PC-9 (cell line): ENCODE measurements around the gene CXorf66. TPM values are rescaled to one million over a fixed set of nuclear protein-coding genes. Genes with fewer than 3 reads are reported as not detected.

Experiments
- BruUV-seq: library from RNA; stranded (reverse); fragments of 400-500 nt; replicated peaks from 2 replicates; lab custom pipeline; 2021; lab: Mats Ljungman, UMichigan
- CTCF ChIA-PET: fragments of 300-600 bp; sonication (Branson Sonifier 250); formaldehyde crosslinking; loops from one replicate; lab custom pipeline; 2022; ENCODE audit warnings: antibody characterized with exemption; lab: Charles Lee
- POLR2A ChIA-PET: fragments of 300-600 bp; sonication (Branson Sonifier 250); formaldehyde crosslinking; loops from one replicate; lab custom pipeline; 2022; ENCODE audit warnings: antibody characterized with exemption; ENCODE audit not compliant: unreplicated experiment; lab: Charles Lee
- DNase-seq, 2 experiments: peaks; one replicate each; pipeline versions ENCODE4 v3.0.0 to v3.0.0-alpha.2; 2015 to 2022; ENCODE audit warnings: mixed read lengths in 1 of 2
- H2AFZ ChIP-seq: fragments of 200-600 bp; sonication (generic); 2 replicates; pipeline ENCODE4 v1.8.1; 2017; ENCODE audit warnings: antibody characterized with exemption
- H3F3A ChIP-seq: fragments of 200-600 bp; sonication (generic); 2 replicates; pipeline ENCODE4 v1.8.1; 2017; ENCODE audit warnings: antibody characterized with exemption, mild to moderate bottlenecking, low read depth; ENCODE audit not compliant: insufficient read depth
- H3K27ac ChIP-seq: fragments of 200-600 bp; sonication (generic); 2 replicates; pipeline ENCODE4 v1.6.1; 2016; ENCODE audit warnings: mixed run types
- H3K27me3 ChIP-seq: fragments of 200-600 bp; sonication (generic); 2 replicates; pipeline ENCODE4 v1.6.1; 2016; ENCODE audit warnings: low read depth, mixed run types; ENCODE audit not compliant: insufficient read depth
- H3K36me3 ChIP-seq: fragments of 200-600 bp; sonication (generic); 2 replicates; pipeline ENCODE4 v1.6.1; 2016; ENCODE audit warnings: low read depth, mixed run types
- H3K4me1 ChIP-seq: fragments of 200-600 bp; sonication (generic); replicated peaks from 2 replicates; pipeline ENCODE4 v1.6.1; 2016; ENCODE audit warnings: mixed run types; ENCODE audit not compliant: insufficient read depth
- H3K4me2 ChIP-seq: fragments of 200-600 bp; sonication (generic); 2 replicates; pipeline ENCODE4 v1.6.1; 2017; ENCODE audit warnings: mixed run types
- H3K4me3 ChIP-seq: fragments of 200-600 bp; sonication (generic); 2 replicates; pipeline ENCODE4 v1.6.1; 2016; ENCODE audit warnings: mixed run types
- H3K79me2 ChIP-seq: fragments of 200-600 bp; sonication (generic); 2 replicates; pipeline ENCODE4 v1.6.1; 2017; ENCODE audit warnings: low read depth, mixed run types
- H3K9me2 ChIP-seq: fragments of 200-600 bp; sonication (generic); 2 replicates; pipeline ENCODE4 v1.8.1; 2017; ENCODE audit warnings: mild to moderate bottlenecking; ENCODE audit not compliant: insufficient read depth
- H3K9me3 ChIP-seq: fragments of 200-600 bp; sonication (generic); 2 replicates; pipeline ENCODE4 v1.8.1; 2016; ENCODE audit warnings: low read depth; ENCODE audit not compliant: insufficient read depth
- H4K20me1 ChIP-seq: fragments of 200-600 bp; sonication (generic); 2 replicates; pipeline ENCODE4 v1.8.1; 2017; ENCODE audit not compliant: insufficient read depth
- CTCF ChIP-seq: fragments of 200-600 bp; sonication (generic); conservative IDR thresholded peaks from 2 replicates; pipeline ENCODE4 v1.6.1; 2017; ENCODE audit warnings: mixed run types, antibody characterized with exemption, mild to moderate bottlenecking, moderate library complexity
- EZH2 ChIP-seq: fragments of 200-600 bp; sonication (generic); IDR thresholded peaks from 2 replicates; pipeline ENCODE4 v1.8.0; 2017; ENCODE audit warnings: antibody characterized with exemption, low read depth
- intact Hi-C: fragments of 100-400 bp; cut with micrococcal nuclease; formaldehyde crosslinking; loops from one replicate; pipeline ENCODE4 v1.10.0; 2022; ENCODE audit not compliant: unreplicated experiment
- total RNA-seq: library from RNA; stranded (reverse); gene quantifications from 2 replicates; pipeline ENCODE4 v1.2.3, GENCODE V29; 2021

The CXorf66 gene
- total RNA-seq, 1 experiment from 2014 or later = not detected

- H3K9me3 ChIP-seq = no peaks in the 10 kb centered on the region
- no peaks in the 10 kb centered on the region for H3F3A ChIP-seq
- ChIA-PET POLR2A (no interaction called here), CTCF (no interaction called here)
- intact Hi-C loops = no loop called here
- H3K36me3 ChIP-seq = no peaks in the 10 kb centered on the region
- no TSS peak for BruUV-seq
- H3K27ac ChIP-seq = no peak overlapping the region
- no peaks in the 10 kb centered on the region for H3K27me3 ChIP-seq
- H3K4me1 ChIP-seq = no peaks in the 10 kb centered on the region
- no peak overlapping the region for H3K4me3 ChIP-seq
- no peaks in the 10 kb centered on the region for H3K79me2 ChIP-seq
- no peak overlapping the region for H3K4me2 ChIP-seq
- TF ChIP-seq EZH2 (no peak), CTCF (no peak)
- no peak overlapping the region for H2AFZ ChIP-seq
- no peak for DNase-seq
- H4K20me1 ChIP-seq = no peaks in the 10 kb centered on the region
- no peaks in the 10 kb centered on the region for H3K9me2 ChIP-seq
These were observed 4.0 kb upstream of the CXorf66 start for GRCh38 chrX:139969286-139969685.

GRCh38 chrX:139967750-139968149, 2.4 kb upstream of the CXorf66 start:
- Histone ChIP-seq H3K9me3 (no peaks in the 10 kb centered on the region), H3K9me2 (no peaks in the 10 kb centered on the region), H3K4me1 (no peaks in the 10 kb centered on the region), H3K4me2 (no peak overlapping the region), H3F3A (no peaks in the 10 kb centered on the region), H3K4me3 (no peak overlapping the region), H3K27me3 (no peaks in the 10 kb centered on the region), H3K79me2 (no peaks in the 10 kb centered on the region), H2AFZ (no peak overlapping the region), H4K20me1 (no peaks in the 10 kb centered on the region), H3K36me3 (no peaks in the 10 kb centered on the region), H3K27ac (no peak overlapping the region)
- ChIA-PET CTCF (interaction anchor here (0.5 kb wide), 1 partner anchor 152 kb away, joined by 12 read pairs; no protein-coding TSS in a partner anchor), POLR2A (no interaction called here)
- TF ChIP-seq EZH2 (no peak), CTCF (no peak)
- intact Hi-C loops = no loop called here
- no peak for DNase-seq
- BruUV-seq = no TSS peak

- Histone ChIP-seq H3K9me2 (no peaks in the 10 kb centered on the region), H3K27ac (no peak overlapping the region), H3K4me2 (no peak overlapping the region), H3K9me3 (no peaks in the 10 kb centered on the region), H3K79me2 (no peaks in the 10 kb centered on the region), H3K4me3 (no peak overlapping the region), H3K4me1 (no peaks in the 10 kb centered on the region), H2AFZ (no peak overlapping the region), H3F3A (no peaks in the 10 kb centered on the region), H3K27me3 (no peaks in the 10 kb centered on the region), H4K20me1 (no peaks in the 10 kb centered on the region), H3K36me3 (no peaks in the 10 kb centered on the region)
- TF ChIP-seq EZH2 (no peak), CTCF (peak; percentile 51)
- ChIA-PET CTCF (interaction anchor here (0.5 kb wide), 1 partner anchor 152 kb away, joined by 12 read pairs; no protein-coding TSS in a partner anchor), POLR2A (no interaction called here)
- intact Hi-C loops = no loop called here
- DNase-seq = no peak
- no TSS peak for BruUV-seq
These were observed 2.0 kb upstream of the CXorf66 start for GRCh38 chrX:139967300-139967699.
